ENCODE results near the gene GALM. TPM values are rescaled to one million over a fixed set of nuclear protein-coding genes. Genes with fewer than 3 reads are reported as not detected.
A peak's percentile ranks its signal among the peaks of the same experiment; 100 is the strongest.

GALM gene
- total RNA-seq (2014; rRNA removed) = 22.7 and 26.4 TPM in 2 replicates
- Bru-seq, nascent RNA = percentile 53 among the genes with signal in this experiment
- percentile 52 among the genes with signal in this experiment for BruChase-seq, experiment 1, labeled RNA remaining after a 6-hour chase
- BruChase-seq, experiment 2, labeled RNA remaining after a 2-hour chase = percentile 50 among the genes with signal in this experiment
- long read RNA-seq, transcript GALM-201 (7 exons, 2,484 nt) = major isoform, 42 of 65 reads
- long read RNA-seq, partial matches to known transcripts = 17 of 65 reads
- long read RNA-seq, other reads (novel, unspliced or antisense) = 6 of 65 reads

DNA sequence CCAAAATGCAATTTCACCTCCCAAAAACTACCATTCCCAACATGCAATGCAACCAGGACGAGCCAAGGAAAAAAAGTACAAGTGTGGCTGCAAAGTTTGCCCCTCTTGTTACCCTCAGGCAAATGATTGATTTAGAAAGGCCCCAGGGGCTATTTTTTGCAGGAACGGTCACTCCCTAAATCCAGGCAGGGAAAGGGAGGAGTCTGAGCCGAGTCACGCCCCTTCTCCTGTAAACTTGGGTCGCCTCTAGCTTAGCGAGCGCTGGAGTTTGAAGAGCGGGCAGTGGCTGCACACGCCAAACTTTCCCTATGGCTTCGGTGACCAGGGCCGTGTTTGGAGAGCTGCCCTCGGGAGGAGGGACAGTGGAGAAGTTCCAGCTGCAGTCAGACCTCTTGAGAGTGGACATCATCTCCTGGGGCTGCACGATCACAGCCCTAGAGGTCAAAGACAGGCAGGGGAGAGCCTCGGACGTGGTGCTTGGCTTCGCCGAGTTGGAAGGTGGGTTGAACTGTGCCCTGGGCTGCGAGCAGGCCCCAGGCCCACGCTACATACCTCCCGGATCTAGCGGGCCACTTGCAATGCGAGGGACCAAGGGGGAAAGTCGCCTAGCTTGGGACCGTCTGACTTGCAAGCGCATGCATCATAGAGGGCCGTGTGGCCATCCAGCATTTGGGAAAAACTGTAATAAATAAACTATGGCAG, at the start of gene GALM:
TSS of gene GALM (plus strand) at position 261 of the 702 bp plus-strand sequence. CDS start at position 309, 48 bp downstream.
- Histone ChIP-seq H3K36me3 (ENCODE audit: low read depth, low read length) (no peaks in the 10 kb centered on the region), H3F3A (ENCODE audit: low read length, unreplicated experiment) (no peaks in the 10 kb centered on the region), H3K9ac (ENCODE audit: low read length) (peak within 1 kb of the TSS; percentile 45), H3K27me3 (ENCODE audit: low read length) (no peaks in the 10 kb centered on the region), H3K4me2 (ENCODE audit: low read length) (peak within 1 kb of the TSS; percentile 90), H3K9me2 (replicated peaks; ENCODE audit: low read length) (no peaks in the 10 kb centered on the region), H4K20me1 (ENCODE audit: low read length) (no peaks in the 10 kb centered on the region), H2AFZ (ENCODE audit: low read length) (peak within 1 kb of the TSS; percentile 90), H3K4me3 (ENCODE audit: low read length) (peak within 1 kb of the TSS; percentile 83), H3K27ac (ENCODE audit: low read length) (peak within 1 kb of the TSS; percentile 21), H3K9me3 (ENCODE audit: low read length) (no peaks in the 10 kb centered on the region), H3K4me1 (ENCODE audit: insufficient read depth, low read length) (peaks cover 14% of the 10 kb centered on the region), H3K79me2 (ENCODE audit: low read length) (peaks cover 8% of the 10 kb centered on the region; the same call in 1 of the 2 replicates)
- intact Hi-C loops (cut with micrococcal nuclease) = loop anchor here (1.0 to 10.0 kb wide), 3 partner anchors 25 to 63 kb away; no protein-coding TSS in a partner anchor
- CTCF ChIA-PET = interaction anchor here (0.9 kb wide), 1 partner anchor 25 kb away, joined by 3 read pairs; no protein-coding TSS in a partner anchor
- BruUV-seq (replicated peaks) = TSS peak; percentile 57
- ATAC-seq (peak; percentile 91), DNase-seq (peak; percentile 94)
- POLR2A ChIA-PET (ENCODE audit: unreplicated experiment) = interaction anchor here (0.6 kb wide), 1 partner anchor 110 kb away, joined by 5 read pairs; no protein-coding TSS in a partner anchor
- TF ChIP-seq EZH2 (IDR thresholded peaks at IDR 0.05; ENCODE audit: low read length, unreplicated experiment) (no peak), EZH2phosphoT487 (IDR thresholded peaks at IDR 0.05; ENCODE audit: borderline replicate concordance, low read length) (no peak)
- TF ChIP-seq, protein P1, sequence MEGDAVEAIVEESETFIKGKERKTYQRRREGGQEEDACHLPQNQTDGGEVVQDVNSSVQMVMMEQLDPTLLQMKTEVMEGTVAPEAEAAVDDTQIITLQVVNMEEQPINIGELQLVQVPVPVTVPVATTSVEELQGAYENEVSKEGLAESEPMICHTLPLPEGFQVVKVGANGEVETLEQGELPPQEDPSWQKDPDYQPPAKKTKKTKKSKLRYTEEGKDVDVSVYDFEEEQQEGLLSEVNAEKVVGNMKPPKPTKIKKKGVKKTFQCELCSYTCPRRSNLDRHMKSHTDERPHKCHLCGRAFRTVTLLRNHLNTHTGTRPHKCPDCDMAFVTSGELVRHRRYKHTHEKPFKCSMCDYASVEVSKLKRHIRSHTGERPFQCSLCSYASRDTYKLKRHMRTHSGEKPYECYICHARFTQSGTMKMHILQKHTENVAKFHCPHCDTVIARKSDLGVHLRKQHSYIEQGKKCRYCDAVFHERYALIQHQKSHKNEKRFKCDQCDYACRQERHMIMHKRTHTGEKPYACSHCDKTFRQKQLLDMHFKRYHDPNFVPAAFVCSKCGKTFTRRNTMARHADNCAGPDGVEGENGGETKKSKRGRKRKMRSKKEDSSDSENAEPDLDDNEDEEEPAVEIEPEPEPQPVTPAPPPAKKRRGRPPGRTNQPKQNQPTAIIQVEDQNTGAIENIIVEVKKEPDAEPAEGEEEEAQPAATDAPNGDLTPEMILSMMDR (conservative IDR thresholded peaks at IDR 0.05; ENCODE audit: low read depth, low read length) = no peak

DNA sequence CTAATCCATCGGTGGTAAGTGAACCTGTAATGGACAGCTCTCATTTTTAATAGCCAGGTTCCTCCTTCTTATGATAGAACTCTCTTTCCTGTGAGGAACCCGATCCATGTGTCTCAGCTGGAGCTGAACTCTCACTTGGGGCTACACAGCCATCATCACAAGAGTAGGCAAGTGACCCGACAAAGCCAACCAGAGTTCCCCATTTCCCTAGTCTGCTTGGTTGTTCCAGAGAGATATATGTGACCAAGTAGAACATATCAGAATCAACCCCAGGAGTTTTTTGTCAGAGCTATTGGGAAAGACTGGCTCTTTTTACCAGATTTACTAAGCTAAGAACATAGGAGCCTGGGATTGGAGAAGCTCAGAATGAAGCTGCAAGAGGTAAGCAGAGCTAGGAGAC, 48.6 kb upstream of the GALM start:
- no peak overlapping the region for H3K4me3 ChIP-seq (ENCODE audit: low read length)
- ChIA-PET CTCF (no interaction called here), POLR2A (ENCODE audit: unreplicated experiment) (no interaction called here)
- no peaks in the 10 kb centered on the region for H3K27me3 ChIP-seq (ENCODE audit: low read length)
- no TSS peak for BruUV-seq (replicated peaks)
- no peak overlapping the region for H3K9ac ChIP-seq (ENCODE audit: low read length)
- TF ChIP-seq EZH2 (IDR thresholded peaks at IDR 0.05; ENCODE audit: low read length, unreplicated experiment) (no peak), EZH2phosphoT487 (IDR thresholded peaks at IDR 0.05; ENCODE audit: borderline replicate concordance, low read length) (no peak)
- TF ChIP-seq, protein P1 (conservative IDR thresholded peaks at IDR 0.05; ENCODE audit: low read depth, low read length) = no peak
- no peaks in the 10 kb centered on the region for H3K4me1 ChIP-seq (ENCODE audit: insufficient read depth, low read length)
- intact Hi-C loops (cut with micrococcal nuclease) = no loop called here
- no peaks in the 10 kb centered on the region for H3K36me3 ChIP-seq (ENCODE audit: low read depth, low read length)
- no peak for DNase-seq
- H2AFZ ChIP-seq (ENCODE audit: low read length) = no peak overlapping the region
- ATAC-seq = no peak
- no peaks in the 10 kb centered on the region for H3K79me2 ChIP-seq (ENCODE audit: low read length)
- H3K27ac ChIP-seq (ENCODE audit: low read length) = no peak overlapping the region
- no peaks in the 10 kb centered on the region for H4K20me1 ChIP-seq (ENCODE audit: low read length)
- H3K4me2 ChIP-seq (ENCODE audit: low read length) = no peak overlapping the region
- no peaks in the 10 kb centered on the region for H3K9me2 ChIP-seq (replicated peaks; ENCODE audit: low read length)
- H3K9me3 ChIP-seq (ENCODE audit: low read length) = no peaks in the 10 kb centered on the region
- no peaks in the 10 kb centered on the region for H3F3A ChIP-seq (ENCODE audit: low read length, unreplicated experiment)

Measured in PC-3 (cell line).